GM18526 (cell line): ENCODE measurements around the gene PIAS2.

ENCODE experiments used
- POLR2A ChIP-seq: IDR thresholded peaks from 3 replicates; pipeline ENCODE4 v1.6.1; 2011; ENCODE audit not compliant: insufficient read length; ENCODE audit errors: extremely low read depth

The PIAS2 gene

GRCh38 chr18:46867367-46868143 is 49.8 kb downstream of the PIAS2 start:
- no peak for TF ChIP-seq POLR2A

- no peak for TF ChIP-seq POLR2A
Measured at GRCh38 chr18:46866523-46866922, 50.8 kb downstream of the PIAS2 start.

DNA sequence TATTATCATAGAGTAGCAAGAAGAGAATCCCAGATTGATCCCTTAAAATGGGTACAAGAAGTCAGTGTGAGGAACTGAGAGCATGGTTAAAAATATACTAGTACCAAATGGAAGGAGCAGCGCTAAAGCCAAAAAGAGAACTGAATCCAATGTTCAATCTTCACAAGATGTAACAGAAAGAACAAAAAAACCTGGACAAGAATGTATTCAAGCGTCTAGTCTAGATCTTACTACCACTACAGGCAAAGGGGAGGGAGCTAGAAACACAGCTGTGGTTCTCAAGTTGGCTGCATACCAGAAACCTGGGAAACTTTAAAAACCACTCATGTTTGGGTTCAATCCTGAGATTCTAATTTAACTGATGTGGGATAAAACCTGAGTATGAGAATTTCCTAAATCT is 57.5 kb downstream of the PIAS2 start:
- TF ChIP-seq POLR2A: no peak

DNA sequence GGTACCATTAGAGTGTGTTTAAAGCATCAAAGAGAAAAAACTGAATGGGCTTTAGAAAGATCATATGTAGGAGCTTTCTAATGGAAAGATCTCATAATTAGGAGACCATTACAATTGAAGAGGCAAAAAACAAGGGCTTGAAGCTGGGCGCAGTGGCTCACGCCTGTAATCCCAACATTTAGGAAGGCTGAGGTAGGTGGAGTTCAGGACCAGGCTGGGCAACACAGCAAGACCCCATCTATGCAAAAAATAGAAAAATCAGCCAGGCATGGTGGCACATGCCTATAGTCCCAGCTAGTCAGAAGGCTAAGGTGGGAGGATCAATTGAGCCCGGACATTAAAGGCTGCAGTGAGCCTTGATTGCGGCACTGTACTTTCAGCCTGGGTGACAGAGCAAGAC is 59.0 kb downstream of the PIAS2 start:
- no peak for TF ChIP-seq POLR2A

DNA sequence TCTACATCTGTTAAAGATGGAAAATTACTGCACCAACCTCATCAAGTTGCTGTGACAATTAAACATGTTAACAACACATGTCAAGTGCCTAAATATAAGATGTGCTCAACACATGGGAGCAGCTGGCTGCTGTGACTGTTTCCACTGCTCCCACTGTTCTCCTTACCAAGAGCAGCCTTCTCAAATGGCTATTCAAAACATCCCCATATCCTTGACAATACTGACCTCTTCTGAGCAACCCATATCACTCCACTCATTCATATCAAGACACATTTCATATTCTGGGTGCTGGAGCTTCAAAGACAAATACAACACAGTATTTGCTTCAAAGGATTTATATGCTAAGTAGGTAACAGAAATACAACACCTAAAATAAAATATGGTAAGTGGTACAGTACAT is 60.3 kb downstream of the PIAS2 start:
- TF ChIP-seq POLR2A: no peak

GRCh38 chr18:46849007-46849406 is 68.3 kb downstream of the PIAS2 start:
- TF ChIP-seq POLR2A: no peak

DNA sequence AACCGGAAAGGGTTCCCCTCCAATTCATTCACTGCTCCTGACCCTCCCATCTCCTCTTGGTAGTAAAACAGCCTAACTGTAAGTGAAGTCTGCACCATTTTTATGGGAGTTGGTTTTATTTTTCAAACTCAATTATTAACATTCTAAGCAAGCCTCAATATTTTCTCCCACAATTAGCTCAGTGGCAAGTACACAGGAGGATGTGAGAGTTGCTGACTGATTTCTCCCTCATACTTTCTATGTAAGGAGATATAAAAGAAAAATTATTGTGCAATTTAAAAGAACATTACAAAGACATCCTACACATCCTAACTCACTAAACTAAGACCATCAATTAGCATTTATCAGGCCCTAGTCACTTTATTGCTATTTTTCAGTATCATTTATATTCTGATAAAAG is 73.9 kb downstream of the PIAS2 start:
- TF ChIP-seq POLR2A: no peak

GRCh38 chr18:46842583-46842982 is 74.7 kb downstream of the PIAS2 start:
- no peak for TF ChIP-seq POLR2A

DNA sequence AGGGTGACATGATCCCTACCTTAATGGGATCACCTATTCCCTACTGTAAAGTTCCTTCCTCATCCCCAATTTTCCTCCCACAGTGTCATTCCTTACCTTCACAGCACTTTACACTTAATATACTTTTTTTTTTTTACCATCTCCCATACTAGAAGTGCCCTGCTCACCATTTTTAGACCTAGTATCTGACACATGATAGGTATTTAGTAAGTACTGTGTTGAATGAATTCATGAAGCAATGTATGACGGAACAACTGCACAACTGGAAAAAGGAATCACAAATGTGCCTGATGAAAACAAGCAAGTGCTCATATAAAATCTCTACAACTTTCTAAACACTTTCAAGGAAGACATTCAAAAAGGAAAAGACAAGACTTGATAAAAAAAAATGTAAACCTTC is 83.4 kb downstream of the PIAS2 start:
- TF ChIP-seq POLR2A: no peak

DNA sequence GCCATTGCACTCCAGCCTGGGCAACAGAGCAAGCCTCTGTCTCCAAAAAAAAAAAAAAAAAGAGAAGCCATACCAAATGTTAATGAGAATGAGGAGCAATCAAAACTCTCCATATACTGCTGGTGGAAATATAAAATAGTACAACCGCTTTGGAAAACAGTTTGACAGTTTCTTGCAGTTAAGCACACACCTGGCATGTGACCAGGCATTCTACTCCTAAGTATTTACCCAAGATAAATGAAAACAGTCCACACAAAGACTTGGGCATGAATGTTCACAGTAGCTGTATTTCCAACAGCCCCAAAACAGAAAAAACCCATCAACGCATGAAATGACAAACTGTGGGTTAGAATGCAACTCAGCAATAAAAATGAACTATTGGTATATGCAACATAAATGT is 84.5 kb downstream of the PIAS2 start:
- TF ChIP-seq POLR2A: no peak

DNA sequence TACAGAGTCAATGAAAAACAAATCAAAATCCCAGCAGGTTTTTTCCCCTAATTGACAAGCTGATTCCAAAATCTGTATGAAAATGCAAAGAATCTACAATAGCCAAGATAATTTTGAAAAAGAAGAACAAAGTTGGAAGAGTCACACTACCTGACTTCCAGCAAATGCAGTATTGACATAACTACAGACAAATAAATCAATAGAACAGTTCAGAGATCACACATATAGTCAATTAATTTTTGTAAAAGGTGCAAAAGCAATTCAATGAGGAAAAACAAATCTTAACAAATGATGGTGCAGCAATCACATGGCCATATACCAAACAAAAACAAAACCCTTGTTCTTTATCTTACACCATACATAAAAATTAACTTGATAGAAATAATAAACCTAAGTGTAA is 85.9 kb downstream of the PIAS2 start:
- TF ChIP-seq POLR2A: no peak

- no peak for TF ChIP-seq POLR2A
Measured at GRCh38 chr18:46830633-46831032, 86.7 kb downstream of the PIAS2 start.

DNA sequence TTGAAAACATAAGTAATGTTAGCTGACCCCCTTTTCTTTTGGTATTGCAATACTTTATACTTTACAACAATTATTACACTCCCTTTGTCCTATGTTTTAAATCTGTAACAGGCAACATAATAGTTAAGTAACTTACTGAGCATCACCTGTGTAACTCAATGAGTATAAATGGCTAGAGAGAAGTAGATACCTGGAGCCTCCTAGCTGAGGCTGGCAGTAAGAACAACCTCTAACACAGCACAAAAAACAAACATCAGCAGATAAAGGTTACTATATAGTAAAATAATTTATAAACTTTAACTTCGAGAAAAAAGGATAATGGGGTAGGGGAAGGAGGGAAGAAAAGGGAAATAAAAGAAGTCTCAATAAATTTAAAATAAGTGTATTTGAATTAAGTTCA is 87.4 kb downstream of the PIAS2 start:
- no peak for TF ChIP-seq POLR2A

DNA sequence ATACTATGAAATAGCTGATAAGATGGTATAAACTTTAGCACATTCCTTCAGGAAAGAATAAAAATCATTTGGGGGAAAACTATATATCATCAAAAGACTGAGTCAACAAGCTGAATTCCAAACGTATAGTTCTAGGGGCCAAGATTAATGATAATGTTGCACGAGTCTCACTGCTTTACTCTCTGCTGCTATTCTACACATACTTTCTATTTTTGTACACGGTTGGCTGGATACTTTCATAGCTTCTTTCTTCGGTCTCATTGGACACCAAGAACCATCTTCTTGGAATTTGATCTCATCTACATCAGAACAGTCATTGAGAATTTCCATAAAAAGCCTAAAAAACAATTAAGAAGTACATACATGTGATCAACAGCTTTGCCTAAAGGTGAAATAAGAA is 87.8 kb downstream of the PIAS2 start:
- no peak for TF ChIP-seq POLR2A

DNA sequence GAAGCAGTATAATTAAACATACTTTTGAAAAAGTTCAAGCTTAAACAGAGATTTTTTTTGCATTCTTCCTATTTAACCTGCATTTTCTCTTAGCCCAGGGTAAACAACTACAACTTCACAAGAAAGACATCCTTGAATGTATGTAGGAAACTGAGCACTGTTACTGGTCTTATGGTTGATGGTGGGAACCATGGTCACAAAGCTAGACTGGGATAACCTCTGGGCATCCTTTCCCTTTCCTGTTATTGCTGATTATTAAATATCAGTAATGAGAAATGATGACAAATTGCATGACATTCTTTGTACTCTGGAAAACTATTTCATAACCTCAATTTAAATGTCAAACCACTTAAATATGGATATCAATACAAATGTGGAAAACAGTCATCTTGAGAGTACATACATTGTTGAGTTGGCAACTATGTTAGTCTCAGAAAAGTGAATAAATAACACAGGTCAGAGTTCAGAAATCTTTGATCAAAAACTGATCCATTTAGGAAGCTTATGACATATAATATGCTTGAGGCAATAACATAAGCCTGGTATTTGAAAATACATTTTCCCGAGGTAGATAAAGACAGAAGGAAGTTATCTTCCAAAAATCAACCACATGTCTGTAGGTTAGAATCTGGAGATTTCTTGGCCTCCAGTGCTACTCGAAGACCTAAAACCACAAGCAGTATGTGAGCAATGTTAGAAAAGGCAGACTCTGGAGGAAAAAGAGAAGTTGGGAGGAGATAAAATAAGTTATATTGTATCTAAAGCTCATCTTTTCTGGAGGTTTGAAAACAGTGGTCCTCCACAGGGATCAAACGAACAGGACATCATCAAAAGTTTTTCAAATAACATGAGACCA is 95.2 kb downstream of the PIAS2 start:
- TF ChIP-seq POLR2A: no peak

DNA sequence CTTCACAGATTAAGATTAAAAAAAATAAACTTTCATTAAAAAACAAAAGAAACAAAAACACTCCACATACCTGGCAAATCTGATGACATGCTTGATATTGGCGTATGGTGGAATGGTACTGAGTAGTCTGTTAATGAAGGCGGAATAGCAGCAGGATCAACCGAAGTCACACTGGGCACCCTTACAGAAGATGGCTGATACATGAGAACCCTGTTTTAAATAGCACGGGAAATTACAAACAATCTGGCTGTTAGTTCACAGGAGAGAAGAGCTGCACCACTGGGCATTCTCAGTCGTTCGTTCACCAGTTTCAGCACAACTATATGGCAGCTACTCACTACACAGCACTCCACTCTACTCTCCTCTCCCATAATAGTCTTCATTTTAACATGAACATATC is 96.4 kb downstream of the PIAS2 start:
- TF ChIP-seq POLR2A: no peak

- no peak for TF ChIP-seq POLR2A
Measured at GRCh38 chr18:46815661-46816060, 101.6 kb downstream of the PIAS2 start.

DNA sequence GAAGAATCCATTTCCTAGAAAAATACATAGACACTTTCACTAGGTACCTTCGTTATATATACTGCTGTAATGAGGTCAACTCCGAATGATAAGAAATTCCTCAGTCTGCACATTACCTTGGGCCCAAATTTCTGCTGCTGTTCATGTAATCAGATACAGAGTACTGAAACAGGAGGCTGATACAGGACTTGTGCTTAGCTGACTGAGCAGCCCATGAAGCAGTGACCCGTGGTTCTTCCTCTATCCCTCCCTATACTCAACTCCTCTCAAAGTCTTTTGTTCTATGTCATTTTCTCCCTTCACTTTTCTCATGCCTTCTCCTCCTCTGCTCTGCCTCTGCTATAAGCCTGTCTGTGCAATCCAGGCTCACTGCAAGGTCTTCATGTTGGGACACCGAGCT is 102.9 kb downstream of the PIAS2 start:
- TF ChIP-seq POLR2A: no peak
